A549 (cell line): Measurements from ENCODE around the gene SLC22A31.

Experiments used
- CTCF ChIP-seq: fragments of >200 bp; sonication (Bioruptor Twin); formaldehyde crosslinking; IDR thresholded peaks from 3 replicates; pipeline ENCODE4 v1.5.1; 2016
- MYC ChIP-seq: IDR thresholded peaks from 2 replicates; pipeline ENCODE4 v1.6.1; 2012; ENCODE audit warnings: mild to moderate bottlenecking, inconsistent platforms, low read length, improper control_type of control experiment, borderline replicate concordance
- TF ChIP-seq, protein P1 (sequence below): fragments of 200-600 bp; sonication (generic); IDR thresholded peaks from 2 replicates; pipeline ENCODE4 v1.6.1; 2016; ENCODE audit warnings: antibody characterized with exemption, mild to moderate bottlenecking, moderate library complexity
- TF ChIP-seq, protein P2 (sequence below): IDR thresholded peaks from 2 replicates; pipeline ENCODE4 v1.6.1; 2012

- TF ChIP-seq CTCF (no peak), MYC (no peak)
- TF ChIP-seq, protein P1, sequence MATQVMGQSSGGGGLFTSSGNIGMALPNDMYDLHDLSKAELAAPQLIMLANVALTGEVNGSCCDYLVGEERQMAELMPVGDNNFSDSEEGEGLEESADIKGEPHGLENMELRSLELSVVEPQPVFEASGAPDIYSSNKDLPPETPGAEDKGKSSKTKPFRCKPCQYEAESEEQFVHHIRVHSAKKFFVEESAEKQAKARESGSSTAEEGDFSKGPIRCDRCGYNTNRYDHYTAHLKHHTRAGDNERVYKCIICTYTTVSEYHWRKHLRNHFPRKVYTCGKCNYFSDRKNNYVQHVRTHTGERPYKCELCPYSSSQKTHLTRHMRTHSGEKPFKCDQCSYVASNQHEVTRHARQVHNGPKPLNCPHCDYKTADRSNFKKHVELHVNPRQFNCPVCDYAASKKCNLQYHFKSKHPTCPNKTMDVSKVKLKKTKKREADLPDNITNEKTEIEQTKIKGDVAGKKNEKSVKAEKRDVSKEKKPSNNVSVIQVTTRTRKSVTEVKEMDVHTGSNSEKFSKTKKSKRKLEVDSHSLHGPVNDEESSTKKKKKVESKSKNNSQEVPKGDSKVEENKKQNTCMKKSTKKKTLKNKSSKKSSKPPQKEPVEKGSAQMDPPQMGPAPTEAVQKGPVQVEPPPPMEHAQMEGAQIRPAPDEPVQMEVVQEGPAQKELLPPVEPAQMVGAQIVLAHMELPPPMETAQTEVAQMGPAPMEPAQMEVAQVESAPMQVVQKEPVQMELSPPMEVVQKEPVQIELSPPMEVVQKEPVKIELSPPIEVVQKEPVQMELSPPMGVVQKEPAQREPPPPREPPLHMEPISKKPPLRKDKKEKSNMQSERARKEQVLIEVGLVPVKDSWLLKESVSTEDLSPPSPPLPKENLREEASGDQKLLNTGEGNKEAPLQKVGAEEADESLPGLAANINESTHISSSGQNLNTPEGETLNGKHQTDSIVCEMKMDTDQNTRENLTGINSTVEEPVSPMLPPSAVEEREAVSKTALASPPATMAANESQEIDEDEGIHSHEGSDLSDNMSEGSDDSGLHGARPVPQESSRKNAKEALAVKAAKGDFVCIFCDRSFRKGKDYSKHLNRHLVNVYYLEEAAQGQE = no peak
- TF ChIP-seq, protein P2, sequence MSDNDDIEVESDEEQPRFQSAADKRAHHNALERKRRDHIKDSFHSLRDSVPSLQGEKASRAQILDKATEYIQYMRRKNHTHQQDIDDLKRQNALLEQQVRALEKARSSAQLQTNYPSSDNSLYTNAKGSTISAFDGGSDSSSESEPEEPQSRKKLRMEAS = no peak
Observed at GRCh38 chr16:89192956-89193575, 7.3 kb downstream of the SLC22A31 start.
